GM23248 (cell line): ENCODE data around the gene GLI1. TPM values are rescaled to one million over a fixed set of nuclear protein-coding genes. Genes with fewer than 3 reads are reported as not detected.
"Not testable (repeated sequence)": the region's sequence is repeated elsewhere in the genome, so short reads cannot be mapped to it uniquely, and the experiment has no call there.

ENCODE experiments used
- DNase-seq: peaks from one replicate; pipeline ENCODE4 v3.0.0-alpha.2; 2015
- H2AFZ ChIP-seq: fragments of 200-600 bp; sonication (generic); 2 replicates; pipeline ENCODE4 v1.6.1; 2016; ENCODE audit warnings: antibody characterized with exemption
- H3F3A ChIP-seq: fragments of 200-600 bp; sonication (generic); 2 replicates; pipeline ENCODE4 v1.6.1; 2016; ENCODE audit warnings: mild to moderate bottlenecking, antibody characterized with exemption, mixed run types; ENCODE audit not compliant: insufficient read depth
- H3K27ac ChIP-seq: fragments of 200-600 bp; sonication (generic); 2 replicates; pipeline ENCODE4 v1.5.1; 2016; ENCODE audit warnings: mild to moderate bottlenecking
- H3K27me3 ChIP-seq: fragments of 200-600 bp; sonication (generic); replicated peaks from 2 replicates; pipeline ENCODE4 v1.6.1; 2016; ENCODE audit warnings: mild to moderate bottlenecking; ENCODE audit not compliant: insufficient read depth
- H3K36me3 ChIP-seq: fragments of 200-600 bp; sonication (generic); 2 replicates; pipeline ENCODE4 v1.6.1; 2016; ENCODE audit warnings: low read depth, mild to moderate bottlenecking
- H3K4me1 ChIP-seq: fragments of 200-600 bp; sonication (generic); 2 replicates; pipeline ENCODE4 v1.6.1; 2016; ENCODE audit warnings: mild to moderate bottlenecking; ENCODE audit not compliant: insufficient read depth
- H3K4me2 ChIP-seq: fragments of 200-600 bp; sonication (generic); one replicate; pipeline ENCODE4 v1.6.1; 2016; ENCODE audit warnings: mild to moderate bottlenecking; ENCODE audit not compliant: unreplicated experiment
- H3K4me3 ChIP-seq: fragments of 200-600 bp; sonication (generic); 2 replicates; pipeline ENCODE4 v1.5.1; 2016; ENCODE audit warnings: mild to moderate bottlenecking
- H3K79me2 ChIP-seq: fragments of 200-600 bp; sonication (generic); 2 replicates; pipeline ENCODE4 v1.6.1; 2016; ENCODE audit warnings: mild to moderate bottlenecking; ENCODE audit not compliant: insufficient read depth
- H3K9ac ChIP-seq: fragments of 200-600 bp; sonication (generic); 2 replicates; pipeline ENCODE4 v1.6.1; 2016; ENCODE audit warnings: mild to moderate bottlenecking
- H3K9me2 ChIP-seq: fragments of 200-600 bp; sonication (generic); 2 replicates; pipeline ENCODE4 v1.6.1; 2016; ENCODE audit warnings: mixed run types, mild to moderate bottlenecking, moderate library complexity; ENCODE audit not compliant: insufficient read depth
- H3K9me3 ChIP-seq: fragments of 200-600 bp; sonication (generic); one replicate; pipeline ENCODE4 v1.6.1; 2017; ENCODE audit warnings: low read depth
- H4K20me1 ChIP-seq: fragments of 200-600 bp; sonication (generic); 2 replicates; pipeline ENCODE4 v1.6.0; 2016; ENCODE audit not compliant: insufficient read depth
- EZH2 ChIP-seq: fragments of 200-600 bp; sonication (generic); IDR thresholded peaks from 2 replicates; pipeline ENCODE4 v1.6.1; 2018; ENCODE audit warnings: antibody characterized with exemption, mild to moderate bottlenecking; ENCODE audit not compliant: insufficient read depth, poor library complexity, severe bottlenecking
- EZH2phosphoT487 ChIP-seq: fragments of 200-600 bp; sonication (generic); IDR thresholded peaks from 2 replicates; pipeline ENCODE4 v1.6.1; 2018; ENCODE audit warnings: antibody characterized with exemption, moderate library complexity, mild to moderate bottlenecking, low read depth; ENCODE audit not compliant: insufficient read depth
- WGBS, 2 experiments: methylation state at CpG; one replicate each; pipeline ENCODE4 v1.1.6; 2015 to 2017; ENCODE audit warnings: low lambda C conversion rate in 2 of 2, low coverage in 1 of 2; ENCODE audit errors: missing lambda C conversion rate in 2 of 2; 5-methylcytosine and 5-hydroxymethylcytosine counted together
- in situ Hi-C: fragments of 300-500 bp; cut with MboI; formaldehyde crosslinking; loops from 2 replicates; pipeline ENCODE4 v1.15.0; 2020
- polyA plus RNA-seq: library from polyadenylated mRNA; unstranded; fragments of >200 nt; fragmentation: Nextera tagmentation; extraction: Ambion mirVana; gene quantifications from 2 replicates; pipeline ENCODE4 v1.2.1, GENCODE V29; 2016
- total RNA-seq: library from RNA; depleted of rRNA; stranded (reverse); fragments of >200 nt; shearing (Covaris generic); gene quantifications from 2 replicates; pipeline ENCODE4 v1.2.3, GENCODE V29; 2014

Gene GLI1
- total and polyA plus RNA-seq, 2 experiments from 2014 or later: 1.0 to 1.8 TPM

DNA sequence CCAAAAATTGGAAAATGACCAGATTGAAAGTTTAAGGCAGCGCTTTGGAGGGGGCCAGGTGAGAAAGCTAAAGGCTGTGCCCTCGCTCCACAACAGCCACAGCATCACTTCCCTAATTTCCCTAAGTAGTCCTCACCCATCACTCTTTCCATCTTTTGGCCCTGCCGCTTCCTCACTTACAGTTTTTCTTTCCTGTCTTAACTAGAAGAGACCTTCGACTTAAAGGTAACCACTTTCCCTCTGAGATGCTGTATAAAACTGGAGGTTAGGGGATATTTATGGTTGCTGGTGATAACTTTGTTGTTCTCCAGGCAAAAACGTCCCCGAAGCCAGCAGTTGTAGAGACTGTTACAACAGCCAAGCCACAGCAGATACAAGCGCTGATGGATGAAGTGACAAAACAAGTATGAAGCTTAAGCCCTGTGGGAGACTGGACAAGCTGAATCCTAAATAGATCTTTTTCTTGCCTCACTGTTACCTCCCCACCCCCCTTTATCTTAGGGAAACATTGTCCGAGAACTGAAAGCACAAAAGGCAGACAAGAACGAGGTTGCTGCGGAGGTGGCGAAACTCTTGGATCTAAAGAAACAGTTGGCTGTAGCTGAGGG, 56.5 kb downstream of the GLI1 start:
- WGBS, 2 experiments: 84 to 89% methylated on average over 11 of the region's 11 CpGs

DNA sequence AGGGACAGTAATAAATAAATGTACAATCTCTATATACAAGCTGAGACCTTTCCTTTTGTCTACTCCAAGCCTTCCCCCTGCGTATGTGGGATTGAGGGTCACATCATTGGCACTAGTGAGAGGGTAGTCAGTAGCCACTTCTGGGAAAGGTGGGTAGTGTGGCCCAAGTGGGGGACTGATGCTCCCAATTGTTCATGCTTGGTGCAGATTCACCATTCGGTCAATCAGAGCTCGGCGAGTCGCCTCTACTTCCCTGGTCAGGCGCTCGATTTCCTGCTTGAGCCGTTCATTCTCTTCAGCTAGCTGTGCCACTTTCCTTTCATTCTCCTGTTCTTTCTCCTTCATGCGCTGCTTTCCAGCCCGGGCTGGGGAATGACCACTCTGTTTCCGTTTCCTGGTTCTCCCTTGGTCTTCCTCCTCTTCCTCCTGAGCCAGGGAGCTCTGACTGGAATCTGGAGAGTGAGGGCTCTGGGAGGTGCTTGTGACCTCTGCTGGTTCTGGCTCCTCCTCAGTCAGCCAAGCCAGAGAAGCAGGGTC, 57.1 kb downstream of the GLI1 start:
- peak overlapping the region; percentile 98; the same call in 1 of the 2 replicates for H3K9ac ChIP-seq
- DNase-seq: peak; percentile 27
- H3K27me3 ChIP-seq: no peaks in the 10 kb centered on the region
- peak overlapping the region; percentile 96 for H3K27ac ChIP-seq
- H3K36me3 ChIP-seq: peaks cover 61% of the 10 kb centered on the region
- in situ Hi-C loops: no loop called here
- H4K20me1 ChIP-seq: peaks cover 12% of the 10 kb centered on the region; the same call in 1 of the 2 replicates
- no peak overlapping the region for H3K4me3 ChIP-seq
- TF ChIP-seq EZH2 (no peak), EZH2phosphoT487 (no peak)
- no peaks in the 10 kb centered on the region for H3K9me3 ChIP-seq
- peaks cover 29% of the 10 kb centered on the region for H3K4me1 ChIP-seq
- H3K79me2 ChIP-seq: peaks cover 42% of the 10 kb centered on the region
- no peak overlapping the region for H3K4me2 ChIP-seq
- peaks cover 89% of the 10 kb centered on the region for H3F3A ChIP-seq
- 96 to 98% methylated on average over 11 of the region's 11 CpGs for WGBS, 2 experiments
- H3K9me2 ChIP-seq: no peaks in the 10 kb centered on the region
- H2AFZ ChIP-seq: no peak overlapping the region

More for the DNA sequence above, 56.5 kb downstream of the GLI1 start:
- no peaks in the 10 kb centered on the region for H3K9me3 ChIP-seq
- H3K4me1 ChIP-seq: peaks cover 22% of the 10 kb centered on the region
- H3K9ac ChIP-seq: 0 out of 2 replicates have a peak overlapping the region, but pooled peaks have one; percentile 4
- no peak for TF ChIP-seq EZH2
- no peak for TF ChIP-seq EZH2phosphoT487
- peaks cover 67% of the 10 kb centered on the region for H3K36me3 ChIP-seq
- DNase-seq: no peak
- H3K27me3 ChIP-seq: no peaks in the 10 kb centered on the region
- H4K20me1 ChIP-seq: peaks cover 12% of the 10 kb centered on the region; the same call in 1 of the 2 replicates
- H3K4me2 ChIP-seq: no peak overlapping the region
- in situ Hi-C loops: no loop called here
- H3K27ac ChIP-seq: peak overlapping the region; percentile 26; the same call in 1 of the 2 replicates
- peaks cover 49% of the 10 kb centered on the region for H3K79me2 ChIP-seq
- H3K4me3 ChIP-seq: no peak overlapping the region
- no peak overlapping the region for H2AFZ ChIP-seq
- no peaks in the 10 kb centered on the region for H3K9me2 ChIP-seq
- H3F3A ChIP-seq: peaks cover 87% of the 10 kb centered on the region

DNA sequence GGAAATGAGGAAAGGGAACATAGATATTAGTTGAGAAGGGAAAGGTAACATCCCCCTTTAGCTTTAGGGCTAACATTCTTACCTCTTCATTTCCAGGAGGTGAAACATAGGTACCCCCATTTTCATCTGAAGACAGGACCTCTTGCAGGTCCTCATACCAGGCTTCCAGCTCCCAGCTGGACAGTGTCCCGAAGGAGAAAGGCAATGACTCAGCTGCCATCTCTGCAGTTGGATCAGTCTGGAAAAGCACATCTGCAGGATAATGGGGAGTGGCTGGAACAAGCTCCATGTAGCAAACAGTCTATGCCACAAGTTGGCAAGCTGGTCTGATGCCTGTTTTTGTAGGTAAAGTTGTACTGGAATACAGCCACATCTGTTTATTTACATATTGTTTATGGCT, 57.6 kb downstream of the GLI1 start:
- Histone ChIP-seq H3F3A (peaks cover 89% of the 10 kb centered on the region), H3K36me3 (peaks cover 56% of the 10 kb centered on the region), H3K79me2 (peaks cover 38% of the 10 kb centered on the region), H3K4me2 (peak overlapping the region; percentile 92), H2AFZ (no peak overlapping the region), H3K9ac (peak overlapping the region; percentile 98), H3K9me2 (no peaks in the 10 kb centered on the region), H3K9me3 (no peaks in the 10 kb centered on the region), H3K4me3 (peak overlapping the region; percentile 84), H3K4me1 (peaks cover 34% of the 10 kb centered on the region), H3K27ac (peak overlapping the region; percentile 96), H4K20me1 (peaks cover 12% of the 10 kb centered on the region; the same call in 1 of the 2 replicates), H3K27me3 (no peaks in the 10 kb centered on the region)
- TF ChIP-seq EZH2phosphoT487 (no peak), EZH2 (no peak)
- 6 to 12% methylated on average over 1 of the region's 1 CpG for WGBS, 2 experiments
- in situ Hi-C loops: no loop called here
- peak; percentile 83 for DNase-seq

DNA sequence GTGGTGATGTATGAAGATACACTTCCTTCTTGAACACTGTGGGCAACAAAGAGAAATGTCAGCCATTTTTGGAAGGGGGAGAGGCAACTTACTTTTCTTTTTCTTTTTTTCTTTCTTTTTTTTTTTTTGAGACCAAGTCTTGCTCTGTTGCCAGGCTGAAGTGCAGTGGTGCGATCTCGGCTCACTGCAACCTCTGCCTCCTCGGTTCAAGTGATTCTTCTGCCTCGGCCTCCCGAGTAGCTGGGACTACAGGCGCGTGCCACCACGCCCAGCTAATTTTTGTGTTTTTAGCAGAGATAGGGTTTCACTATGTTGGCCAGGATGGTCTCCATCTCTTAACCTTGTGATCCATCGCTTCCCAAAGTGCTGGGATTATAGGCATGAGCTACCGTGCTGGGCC, 58.1 kb downstream of the GLI1 start:
- peak overlapping the region; percentile 96 for H3K27ac ChIP-seq
- peaks cover 50% of the 10 kb centered on the region for H3K36me3 ChIP-seq
- H3K4me1 ChIP-seq: peaks cover 35% of the 10 kb centered on the region
- H3K9ac ChIP-seq: peak overlapping the region; percentile 98
- H2AFZ ChIP-seq, H3K9me3 ChIP-seq, in situ Hi-C loops, H3K27me3 ChIP-seq, DNase-seq, H3K9me2 ChIP-seq: not testable (repeated sequence)
- peaks cover 12% of the 10 kb centered on the region; the same call in 1 of the 2 replicates for H4K20me1 ChIP-seq
- H3F3A ChIP-seq: peaks cover 84% of the 10 kb centered on the region
- peak overlapping the region; percentile 92 for H3K4me2 ChIP-seq
- peaks cover 38% of the 10 kb centered on the region for H3K79me2 ChIP-seq
- 55 to 56% methylated on average over 10 of the region's 10 CpGs for WGBS, 2 experiments
- peak overlapping the region; percentile 84 for H3K4me3 ChIP-seq
